ENCODE measurements around the gene KLHL22. TPM values are rescaled to one million over a fixed set of nuclear protein-coding genes. Genes with fewer than 3 reads are reported as not detected.

The KLHL22 gene
- total RNA-seq, 4 donors from 2014 or later = 12.3 to 29.7 (median 18.3) TPM

DNA sequence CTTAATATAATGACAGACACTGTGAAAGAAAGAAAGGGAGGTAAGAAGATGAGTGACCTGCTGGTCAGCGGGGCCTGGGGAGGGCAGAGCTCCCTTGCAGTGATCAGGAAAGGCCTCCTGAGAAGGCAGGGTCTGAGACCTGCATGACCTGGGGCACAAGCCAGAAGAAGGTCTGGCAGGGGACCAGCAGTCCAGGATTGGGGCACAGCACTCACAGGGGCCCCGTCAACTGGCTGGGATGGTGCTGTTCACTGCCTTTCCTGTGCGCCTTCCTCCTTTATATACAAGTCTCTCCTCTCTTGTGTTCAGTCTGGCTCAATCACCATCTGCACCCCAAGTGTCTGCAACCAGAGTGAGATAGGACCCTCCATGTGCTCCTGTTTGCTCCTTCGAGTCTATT lies 35.7 kb downstream of the KLHL22 start:
- DNase-seq (ENCODE audit: low spot score in 2 of 2) = no peak
- Histone ChIP-seq H3K4me1 (peaks cover 11% of the 10 kb centered on the region), H3K9me3 (no peaks in the 10 kb centered on the region), H3K4me3 (no peak overlapping the region), H3K27me3 (no peaks in the 10 kb centered on the region), H3K27ac (no peak overlapping the region), H3K36me3 (peaks cover 22% of the 10 kb centered on the region)
- TF ChIP-seq POLR2A (IDR thresholded peaks at IDR 0.05) (no peak), POLR2AphosphoS5 (IDR thresholded peaks at IDR 0.05) (no peak), EP300 (IDR thresholded peaks at IDR 0.05) (no peak)
- TF ChIP-seq, protein P1, sequence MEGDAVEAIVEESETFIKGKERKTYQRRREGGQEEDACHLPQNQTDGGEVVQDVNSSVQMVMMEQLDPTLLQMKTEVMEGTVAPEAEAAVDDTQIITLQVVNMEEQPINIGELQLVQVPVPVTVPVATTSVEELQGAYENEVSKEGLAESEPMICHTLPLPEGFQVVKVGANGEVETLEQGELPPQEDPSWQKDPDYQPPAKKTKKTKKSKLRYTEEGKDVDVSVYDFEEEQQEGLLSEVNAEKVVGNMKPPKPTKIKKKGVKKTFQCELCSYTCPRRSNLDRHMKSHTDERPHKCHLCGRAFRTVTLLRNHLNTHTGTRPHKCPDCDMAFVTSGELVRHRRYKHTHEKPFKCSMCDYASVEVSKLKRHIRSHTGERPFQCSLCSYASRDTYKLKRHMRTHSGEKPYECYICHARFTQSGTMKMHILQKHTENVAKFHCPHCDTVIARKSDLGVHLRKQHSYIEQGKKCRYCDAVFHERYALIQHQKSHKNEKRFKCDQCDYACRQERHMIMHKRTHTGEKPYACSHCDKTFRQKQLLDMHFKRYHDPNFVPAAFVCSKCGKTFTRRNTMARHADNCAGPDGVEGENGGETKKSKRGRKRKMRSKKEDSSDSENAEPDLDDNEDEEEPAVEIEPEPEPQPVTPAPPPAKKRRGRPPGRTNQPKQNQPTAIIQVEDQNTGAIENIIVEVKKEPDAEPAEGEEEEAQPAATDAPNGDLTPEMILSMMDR (IDR thresholded peaks at IDR 0.05) = no peak
- WGBS = 93% methylated on average over 4 of the region's 4 CpGs

DNA sequence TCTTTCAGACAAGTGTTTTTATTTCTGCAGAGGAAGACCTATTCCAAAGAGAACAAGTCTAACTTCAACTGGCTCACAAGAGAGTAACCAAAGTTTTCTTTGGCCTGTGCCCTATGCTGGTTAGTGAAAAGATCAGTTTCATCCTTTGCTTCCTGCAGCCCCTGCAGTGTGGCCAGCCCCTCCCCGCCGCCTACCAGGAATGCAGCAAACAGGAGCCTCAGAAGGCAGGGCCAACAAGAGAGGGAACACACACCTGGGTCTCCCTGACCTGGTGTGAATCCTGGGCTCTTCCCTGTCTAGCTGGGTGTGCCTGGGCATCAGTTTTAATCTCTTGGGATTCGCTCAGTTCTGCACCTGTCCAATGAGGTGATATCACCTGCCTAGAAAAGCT lies 36.4 kb downstream of the KLHL22 start:
- H3K4me1 ChIP-seq = peaks cover 10% of the 10 kb centered on the region
- no peak overlapping the region for H3K4me3 ChIP-seq
- no peaks in the 10 kb centered on the region for H3K27me3 ChIP-seq
- no peak for DNase-seq (ENCODE audit: low spot score in 2 of 2)
- 83% methylated on average over 3 of the region's 3 CpGs for WGBS
- peaks cover 17% of the 10 kb centered on the region for H3K36me3 ChIP-seq
- TF ChIP-seq POLR2A (IDR thresholded peaks at IDR 0.05) (no peak), EP300 (IDR thresholded peaks at IDR 0.05) (no peak), POLR2AphosphoS5 (IDR thresholded peaks at IDR 0.05) (no peak)
- TF ChIP-seq, protein P1 (IDR thresholded peaks at IDR 0.05) = no peak
- no peak overlapping the region for H3K27ac ChIP-seq
- no peaks in the 10 kb centered on the region for H3K9me3 ChIP-seq

DNA sequence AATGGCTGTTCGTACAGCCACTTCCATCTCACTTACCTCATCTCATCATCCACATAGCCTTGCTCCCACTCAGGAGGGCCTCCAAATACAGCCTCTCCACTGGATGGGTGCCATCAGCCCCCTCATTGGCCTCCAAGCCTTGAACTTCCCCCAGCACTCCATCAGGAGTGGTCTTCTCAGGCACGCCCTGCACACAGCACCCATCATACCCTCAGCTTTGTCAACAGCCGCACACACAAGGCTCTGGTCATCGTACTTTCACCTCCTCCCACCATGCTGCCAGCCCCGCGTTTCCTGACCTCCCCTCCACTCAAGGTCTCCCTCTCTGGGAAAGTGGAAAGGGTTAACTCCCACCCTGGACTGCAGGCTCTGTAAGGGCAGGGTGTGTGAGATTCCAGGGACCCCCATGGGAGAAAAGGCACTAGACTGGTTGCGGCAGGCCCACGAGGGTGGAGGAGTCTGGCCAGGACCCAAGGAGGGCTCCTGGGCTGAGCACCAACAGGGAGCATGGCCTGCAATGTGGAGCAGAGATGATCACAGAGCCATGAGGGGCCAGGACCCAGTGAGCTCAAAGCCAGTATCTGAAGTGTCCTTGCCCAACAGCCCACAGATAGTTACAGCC lies 37.0 kb downstream of the KLHL22 start:
- Histone ChIP-seq H3K27ac (no peak overlapping the region), H3K27me3 (no peaks in the 10 kb centered on the region), H3K36me3 (peaks cover 16% of the 10 kb centered on the region), H3K4me1 (peaks cover 5% of the 10 kb centered on the region), H3K4me3 (no peak overlapping the region), H3K9me3 (no peaks in the 10 kb centered on the region)
- no peak for DNase-seq (ENCODE audit: low spot score in 2 of 2)
- WGBS = 84% methylated on average over 8 of the region's 8 CpGs
- TF ChIP-seq POLR2AphosphoS5 (IDR thresholded peaks at IDR 0.05) (no peak), EP300 (IDR thresholded peaks at IDR 0.05) (no peak), POLR2A (IDR thresholded peaks at IDR 0.05) (no peak)
- TF ChIP-seq, protein P1 (IDR thresholded peaks at IDR 0.05) = no peak

DNA sequence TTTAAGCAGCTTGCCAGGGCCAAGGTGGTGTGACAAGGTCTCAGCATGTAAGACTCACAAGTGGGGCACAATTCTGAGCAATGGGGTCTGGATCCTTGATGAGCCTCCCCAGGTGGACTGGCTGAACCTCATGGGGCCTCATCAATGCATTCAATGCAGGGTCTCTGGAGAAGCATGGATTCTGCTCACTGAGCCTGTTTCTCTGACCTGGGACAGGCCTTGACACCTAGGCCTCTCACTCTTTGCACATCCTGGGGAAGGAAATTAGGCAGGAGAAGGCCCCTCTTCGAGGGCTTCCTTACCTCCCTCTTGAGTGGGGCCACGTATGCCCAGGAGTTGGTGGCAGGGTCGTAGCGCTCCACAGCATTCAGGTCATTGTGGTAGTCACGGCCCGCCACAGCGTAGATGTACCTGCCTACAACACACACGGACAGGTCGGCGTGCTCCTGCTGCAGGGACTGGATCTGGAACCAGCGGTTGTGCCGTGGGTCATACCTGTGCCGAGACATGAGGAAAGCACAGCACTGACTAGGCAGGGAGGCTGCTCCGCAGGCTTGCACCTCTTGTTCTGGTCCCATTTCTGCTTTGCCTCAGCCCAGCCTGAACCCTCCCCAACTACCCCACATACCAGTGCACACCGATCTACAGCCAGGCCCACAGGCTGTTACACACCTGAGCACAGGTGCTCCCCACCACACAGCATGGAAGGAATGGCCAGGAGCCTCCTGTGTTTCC lies 37.9 kb downstream of the KLHL22 start:
- DNase-seq (ENCODE audit: low spot score in 2 of 2) = no peak

DNA sequence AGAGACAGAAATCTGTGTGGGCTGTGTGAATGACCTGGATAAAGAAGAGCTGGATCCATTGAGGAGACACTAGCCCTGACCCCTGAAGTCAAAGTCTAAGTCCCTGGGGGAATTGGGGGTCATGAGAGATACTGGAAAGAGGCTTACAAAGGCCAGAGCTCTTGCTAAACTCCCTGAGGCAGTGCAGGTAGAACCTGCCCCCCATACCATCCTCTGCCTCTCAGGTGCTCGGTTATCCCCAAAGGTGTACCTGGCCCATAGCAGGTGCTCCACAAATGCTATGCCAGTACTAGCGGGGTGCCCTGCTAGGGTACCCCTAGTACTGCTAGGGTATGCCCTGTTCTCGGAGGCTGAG lies 38.9 kb downstream of the KLHL22 start:
- Histone ChIP-seq H3K4me3 (no peak overlapping the region), H3K36me3 (peaks cover 22% of the 10 kb centered on the region), H3K9me3 (no peaks in the 10 kb centered on the region), H3K27me3 (no peaks in the 10 kb centered on the region), H3K27ac (no peak overlapping the region), H3K4me1 (peaks cover 5% of the 10 kb centered on the region)
- TF ChIP-seq POLR2A (IDR thresholded peaks at IDR 0.05) (no peak), POLR2AphosphoS5 (IDR thresholded peaks at IDR 0.05) (no peak), EP300 (IDR thresholded peaks at IDR 0.05) (no peak)
- TF ChIP-seq, protein P1 (IDR thresholded peaks at IDR 0.05) = no peak
- 100% methylated on average over 3 of the region's 3 CpGs for WGBS
- no peak for DNase-seq (ENCODE audit: low spot score in 2 of 2)

More for the DNA sequence above, 37.9 kb downstream of the KLHL22 start:
- Histone ChIP-seq H3K4me1 (peaks cover 5% of the 10 kb centered on the region), H3K36me3 (peaks cover 16% of the 10 kb centered on the region), H3K27ac (no peak overlapping the region), H3K9me3 (no peaks in the 10 kb centered on the region), H3K27me3 (no peaks in the 10 kb centered on the region), H3K4me3 (no peak overlapping the region)
- WGBS = 94% methylated on average over 15 of the region's 15 CpGs
- TF ChIP-seq, protein P1 (IDR thresholded peaks at IDR 0.05) = no peak
- no peak for TF ChIP-seq EP300 (IDR thresholded peaks at IDR 0.05)
- no peak for TF ChIP-seq POLR2AphosphoS5 (IDR thresholded peaks at IDR 0.05)
- TF ChIP-seq POLR2A (IDR thresholded peaks at IDR 0.05) = no peak
